Bronchial epithelial cell (primary cell): ENCODE results near the gene BCAS3. TPM values are rescaled to one million over a fixed set of nuclear protein-coding genes. Genes with fewer than 3 reads are reported as not detected.

Experiments used
- DNase-seq: peaks from one replicate; pipeline ENCODE4 v3.0.0-alpha.2; 2010; ENCODE audit warnings: low read depth
- FAIRE-seq: peaks from 2 replicates; lab custom pipeline; 2011; peaks lifted over from hg19 to GRCh38; lab: Jason Lieb, UNC
- H3K27me3 ChIP-seq: 2 replicates; pipeline ENCODE4 v1.5.1; 2011; ENCODE audit warnings: low read length; ENCODE audit not compliant: control insufficient read depth, insufficient read depth
- H3K36me3 ChIP-seq: 2 replicates; pipeline ENCODE4 v1.5.1; 2011; ENCODE audit warnings: low read length; ENCODE audit not compliant: control insufficient read depth, insufficient read depth
- H3K4me3 ChIP-seq: 2 replicates; pipeline ENCODE4 v1.5.1; 2011; ENCODE audit warnings: mild to moderate bottlenecking, low read depth, low read length, control low read depth
- CTCF ChIP-seq: IDR thresholded peaks from 2 replicates; pipeline ENCODE4 v1.5.1; 2011; ENCODE audit warnings: mild to moderate bottlenecking, moderate library complexity, low read length, control low read depth, inconsistent platforms; ENCODE audit not compliant: insufficient read depth, severe bottlenecking
- total RNA-seq: library from RNA; depleted of rRNA; stranded (reverse); fragments of >200 nt; gene quantifications from 2 replicates; pipeline ENCODE4 v1.2.1, GENCODE V29; 2014

BCAS3 gene
- total RNA-seq, 1 donor from 2014 or later: 10.3 TPM

- H3K4me3 ChIP-seq: no peak overlapping the region
- no peaks in the 10 kb centered on the region for H3K36me3 ChIP-seq
- no peak for FAIRE-seq
- no peak for TF ChIP-seq CTCF
- no peaks in the 10 kb centered on the region for H3K27me3 ChIP-seq
- DNase-seq: no peak
These were observed 29.9 kb upstream of the BCAS3 start for GRCh38 chr17:60647705-60648104.

DNA sequence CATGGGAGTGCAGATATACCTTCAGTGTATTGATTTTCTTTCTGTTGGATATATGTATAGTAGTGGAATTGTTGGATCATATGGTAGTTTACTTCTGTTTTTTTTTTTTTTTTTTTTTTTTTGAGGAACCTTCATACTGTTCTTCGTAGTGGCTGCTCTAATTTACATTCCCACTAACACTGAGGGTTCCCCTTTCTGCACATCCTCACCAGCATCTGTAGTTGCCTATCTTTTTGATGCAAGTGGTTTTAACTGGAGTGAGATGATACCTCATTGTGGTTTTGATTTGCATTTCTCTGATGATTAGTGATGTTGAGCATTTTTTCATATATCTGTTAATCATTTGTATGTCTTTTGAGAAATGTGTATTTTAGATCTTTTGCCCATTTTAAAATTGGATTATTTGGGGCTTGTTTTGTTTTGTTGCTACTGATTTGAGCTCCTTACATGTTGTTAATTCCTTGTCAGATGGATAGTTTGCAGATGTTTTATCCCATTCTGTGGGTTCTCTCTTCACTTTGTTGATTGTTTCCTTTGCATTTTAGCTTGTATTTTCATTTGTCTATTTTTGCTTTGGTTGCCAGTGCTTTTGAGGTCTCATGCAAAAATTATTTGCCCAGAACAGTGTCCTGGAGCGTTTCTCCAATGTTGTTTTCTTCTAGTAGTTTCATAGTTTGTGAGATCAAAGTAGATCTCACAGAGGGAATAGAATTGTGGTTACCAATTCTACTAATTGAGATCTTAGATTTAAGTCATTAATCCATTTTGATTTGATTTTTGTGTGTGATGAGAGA is 25.0 kb upstream of the BCAS3 start:
- no peaks in the 10 kb centered on the region for H3K36me3 ChIP-seq
- FAIRE-seq (no peak), DNase-seq (no peak)
- H3K4me3 ChIP-seq: no peak overlapping the region
- no peak for TF ChIP-seq CTCF
- no peaks in the 10 kb centered on the region for H3K27me3 ChIP-seq

- FAIRE-seq: no peak
These were observed 24.1 kb upstream of the BCAS3 start for GRCh38 chr17:60653569-60653968.

GRCh38 chr17:60656499-60656898 is 21.2 kb upstream of the BCAS3 start:
- Histone ChIP-seq H3K36me3 (no peaks in the 10 kb centered on the region), H3K4me3 (no peak overlapping the region), H3K27me3 (no peaks in the 10 kb centered on the region)
- FAIRE-seq (no peak), DNase-seq (no peak)
- TF ChIP-seq CTCF: no peak

More at GRCh38 chr17:60653569-60653968, 24.1 kb upstream of the BCAS3 start:
- H3K27me3 ChIP-seq: no peaks in the 10 kb centered on the region
- H3K4me3 ChIP-seq: no peak overlapping the region
- no peak for TF ChIP-seq CTCF
- DNase-seq: no peak
- H3K36me3 ChIP-seq: no peaks in the 10 kb centered on the region

DNA sequence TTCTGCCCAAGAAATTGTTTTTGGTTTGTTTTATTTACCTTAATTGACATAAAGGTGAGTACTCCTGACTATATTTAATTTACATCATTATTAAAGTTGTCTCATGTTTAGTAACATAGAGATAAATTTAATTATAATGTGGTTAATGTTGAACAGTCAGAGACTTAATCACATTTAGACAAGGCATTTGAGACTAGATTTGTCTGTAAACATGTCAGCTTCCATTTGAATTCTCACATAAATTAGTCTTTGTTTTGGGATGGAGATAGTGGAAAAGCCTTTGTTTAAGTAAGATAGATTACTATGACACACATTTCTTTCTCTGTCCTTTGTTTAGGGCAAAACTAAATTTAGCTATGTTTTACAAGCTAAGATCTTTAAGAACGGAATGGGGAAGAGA is 18.5 kb upstream of the BCAS3 start:
- no peaks in the 10 kb centered on the region for H3K36me3 ChIP-seq
- TF ChIP-seq CTCF: no peak
- FAIRE-seq (no peak), DNase-seq (no peak)
- no peaks in the 10 kb centered on the region for H3K27me3 ChIP-seq
- H3K4me3 ChIP-seq: no peak overlapping the region
